GM18870 (cell line): Measurements from ENCODE around the gene NAPEPLD.
"Not testable (repeated sequence)": the region's sequence is repeated elsewhere in the genome, so short reads cannot be mapped to it uniquely, and the experiment has no call there.

Experiments used
- ATAC-seq: cut with Tn5 transposase; IDR thresholded peaks from one replicate; pipeline ENCODE4 v1.9.1; 2021; ENCODE audit warnings: moderate library complexity; ENCODE audit not compliant: unreplicated experiment

Gene NAPEPLD

GRCh38 chr7:103071000-103071399 lies 77.9 kb downstream of the NAPEPLD start:
- ATAC-seq: no peak

DNA sequence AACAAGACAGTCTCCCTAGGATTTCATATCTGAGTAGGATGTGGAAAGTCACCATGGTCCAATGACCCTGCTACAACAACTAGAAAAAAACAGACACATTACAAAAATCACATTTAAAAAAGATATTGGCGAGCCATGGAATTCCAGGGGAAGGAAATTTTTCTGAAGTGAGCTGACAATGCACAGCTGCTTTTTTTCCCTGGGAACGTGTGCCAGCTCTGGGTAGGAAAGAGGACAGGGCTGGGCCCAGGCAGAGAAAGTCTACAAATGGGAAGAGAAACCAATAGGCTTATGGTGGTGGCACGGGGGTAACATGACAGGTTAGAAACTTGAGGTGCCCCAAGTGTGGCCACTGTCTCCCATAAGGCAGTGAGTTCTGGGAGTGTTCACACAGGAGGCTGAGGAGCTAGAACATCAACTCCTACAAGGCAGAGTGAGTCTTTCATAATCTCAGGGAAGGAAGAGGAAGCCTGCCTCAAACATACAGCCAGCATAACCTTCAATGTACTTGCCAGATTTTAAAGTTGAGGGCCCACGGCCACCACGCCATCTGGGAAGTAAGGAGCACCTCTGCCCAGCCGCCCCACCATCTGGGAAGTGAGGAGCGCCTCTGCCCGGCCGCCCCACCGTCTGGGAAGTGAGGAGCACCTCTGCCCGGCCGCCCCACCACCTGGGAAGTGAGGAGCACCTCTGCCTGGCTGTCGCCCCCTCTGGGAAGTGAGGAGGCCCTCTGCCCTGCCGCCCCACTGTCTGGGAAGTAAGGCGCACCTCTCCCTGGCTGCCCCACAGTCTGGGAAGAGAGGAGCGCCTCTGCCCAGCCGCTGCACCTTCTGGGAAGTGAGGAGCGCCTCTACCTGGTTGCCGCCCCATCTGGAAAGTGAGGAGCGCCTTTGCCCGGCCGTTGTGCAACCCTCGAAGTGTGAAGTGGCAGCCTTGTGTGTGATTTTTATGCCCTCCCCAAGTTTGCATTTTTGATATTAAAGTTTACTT lies 80.2 kb downstream of the NAPEPLD start:
- no peak for ATAC-seq

DNA sequence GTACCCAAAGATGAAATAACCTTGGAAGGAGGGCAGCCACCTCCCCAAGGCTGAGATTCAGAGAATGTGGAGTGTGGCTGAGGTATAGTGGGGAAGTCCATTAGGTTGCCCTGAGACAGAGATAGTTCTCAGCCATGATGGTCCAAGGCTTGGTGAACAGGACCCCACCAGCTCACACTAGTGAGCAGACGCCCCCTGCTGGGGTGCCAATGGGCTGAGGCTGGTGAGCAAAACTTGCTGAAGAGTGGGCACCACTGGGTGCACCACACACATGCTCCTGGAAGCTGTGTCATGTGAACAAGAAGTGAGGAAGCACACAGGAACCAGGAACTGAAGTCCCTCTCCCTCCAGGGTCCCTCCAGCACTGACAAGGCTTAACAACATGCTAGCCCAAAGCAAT lies 83.2 kb downstream of the NAPEPLD start:
- ATAC-seq: no peak

DNA sequence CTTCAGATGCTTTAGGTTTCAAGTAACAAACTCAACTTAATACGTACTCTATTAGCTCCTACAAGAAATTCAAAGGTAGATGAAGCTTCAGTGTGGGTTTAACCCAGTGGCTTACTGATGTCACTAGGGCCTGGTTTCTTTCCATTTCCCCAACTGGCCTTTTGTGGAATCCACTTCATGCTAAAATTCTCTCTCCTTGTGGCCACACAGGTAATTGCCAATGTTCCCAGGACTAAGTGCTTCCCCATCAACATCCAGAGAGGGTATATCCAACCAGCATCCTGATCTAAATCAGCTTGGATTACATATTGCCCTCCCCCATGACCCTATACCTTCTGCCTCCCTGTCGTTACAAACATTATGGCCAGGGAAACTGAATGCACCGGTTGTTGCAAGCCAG lies 85.0 kb downstream of the NAPEPLD start:
- ATAC-seq: no peak

DNA sequence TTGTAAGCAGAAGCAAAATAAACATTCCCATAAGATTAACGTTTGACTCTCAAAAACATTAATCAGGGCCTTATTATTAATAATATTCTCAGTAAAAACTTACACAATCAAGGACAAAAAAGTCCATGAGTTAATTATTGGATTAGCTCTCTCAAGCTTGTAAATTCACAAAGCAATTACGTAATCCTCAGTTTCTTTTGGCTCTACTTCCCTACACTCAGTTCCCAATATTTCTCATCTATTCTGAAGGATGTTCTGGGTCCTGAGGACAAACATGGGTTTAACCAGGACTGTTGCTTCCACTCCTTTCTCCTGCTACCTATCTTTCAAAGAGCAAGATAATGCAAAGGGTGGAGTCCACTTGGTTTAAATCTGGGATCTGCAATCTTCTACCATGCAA lies 89.4 kb downstream of the NAPEPLD start:
- no peak for ATAC-seq

- no peak for ATAC-seq
Measured at GRCh38 chr7:103058122-103058521, 90.8 kb downstream of the NAPEPLD start.

DNA sequence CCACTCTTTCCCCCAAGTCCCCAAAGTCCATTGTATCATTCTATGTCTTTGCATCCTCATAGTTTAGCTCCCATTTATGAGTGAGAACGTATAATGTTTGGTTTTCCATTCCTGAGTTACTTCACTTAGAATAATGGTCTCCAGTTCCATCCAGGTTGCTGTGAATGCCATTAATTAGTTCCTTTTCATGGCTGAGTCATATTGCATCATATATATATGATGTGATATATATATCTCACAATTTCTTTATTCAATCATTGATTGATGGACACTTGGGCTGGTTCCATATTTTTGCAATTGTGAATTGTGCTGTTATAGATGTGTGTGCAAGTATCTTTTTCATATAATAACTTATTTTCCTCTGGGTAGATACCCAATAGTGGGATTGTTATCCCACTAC lies 92.9 kb downstream of the NAPEPLD start:
- ATAC-seq: not testable (repeated sequence)

DNA sequence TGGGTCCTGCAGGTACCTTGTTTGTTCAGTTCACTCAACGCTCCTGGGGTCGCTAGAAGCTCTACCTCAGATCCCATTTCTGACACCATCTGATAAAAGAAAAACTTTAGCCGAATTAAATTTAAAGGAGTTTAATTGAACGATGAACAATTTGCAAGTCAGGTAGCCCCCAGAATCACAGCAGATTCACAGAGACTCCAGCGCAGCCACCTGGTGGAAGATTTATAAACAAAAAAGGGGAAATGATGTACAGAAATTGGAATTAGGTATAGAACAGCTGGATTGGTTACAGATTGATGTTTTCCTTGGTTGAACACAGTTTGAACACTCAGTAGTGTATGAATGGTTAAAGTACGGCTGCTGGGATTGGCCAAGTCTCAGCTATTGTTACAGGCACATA lies 97.4 kb downstream of the NAPEPLD start:
- ATAC-seq: no peak
